HCT116 (cell line): Measurements from ENCODE around the gene TMEM81.

Source experiments
- CTCF ChIP-seq, 3 experiments: fragments of 200-600 bp in 1 of 3; sonication (generic) in 1 of 3; IDR thresholded peaks in 2 of 3; conservative IDR thresholded peaks in 1 of 3; 2 replicates each; pipeline ENCODE4 v1.5.1; 2012 to 2017; ENCODE audit warnings: low read depth in 2 of 3, low read length in 2 of 3, antibody characterized with exemption in 1 of 3, borderline replicate concordance in 1 of 3, control low read depth in 1 of 3, mild to moderate bottlenecking in 1 of 3, mixed read lengths in 1 of 3, mixed run types in 1 of 3, moderate library complexity in 1 of 3; ENCODE audit not compliant: insufficient read depth in 1 of 3
- ELF1 ChIP-seq: IDR thresholded peaks from 2 replicates; pipeline ENCODE4 v1.6.1; 2012; ENCODE audit warnings: low read depth, borderline replicate concordance
- EZH2 ChIP-seq: fragments of 200-600 bp; sonication (generic); IDR thresholded peaks from 2 replicates; pipeline ENCODE4 v1.6.1; 2017; ENCODE audit warnings: antibody characterized with exemption, mixed run types
- EZH2phosphoT487 ChIP-seq: fragments of 200-600 bp; IDR thresholded peaks from 2 replicates; pipeline ENCODE4 v1.6.1; 2018; ENCODE audit warnings: antibody characterized with exemption, borderline replicate concordance
- JUND ChIP-seq: IDR thresholded peaks from 2 replicates; pipeline ENCODE4 v1.6.1; 2012
- MAX ChIP-seq: IDR thresholded peaks from 2 replicates; pipeline ENCODE4 v1.6.1; 2012
- POLR2A ChIP-seq: IDR thresholded peaks from 2 replicates; pipeline ENCODE4 v1.7.0; 2011; ENCODE audit warnings: borderline replicate concordance; ENCODE audit not compliant: insufficient read depth, insufficient read length; ENCODE audit errors: extremely low read depth
- POLR2AphosphoS5 ChIP-seq: IDR thresholded peaks from 2 replicates; pipeline ENCODE4 v1.6.1; 2011; ENCODE audit warnings: mild to moderate bottlenecking, low read depth, low read length, moderate library complexity
- RAD21 ChIP-seq: IDR thresholded peaks from 2 replicates; pipeline ENCODE4 v1.6.1; 2012; ENCODE audit warnings: low read depth, mild to moderate bottlenecking
- REST ChIP-seq: IDR thresholded peaks from 2 replicates; pipeline ENCODE4 v1.6.1; 2012; ENCODE audit warnings: low read depth
- SP1 ChIP-seq: IDR thresholded peaks from 2 replicates; pipeline ENCODE4 v1.6.1; 2012; ENCODE audit warnings: low read depth
- SRF ChIP-seq: IDR thresholded peaks from 2 replicates; pipeline ENCODE4 v1.6.1; 2012; ENCODE audit warnings: low read depth

- TF ChIP-seq CTCF (IDR thresholded peaks at IDR 0.05 in 2 of 3, conservative IDR thresholded peaks at IDR 0.05 in 1 of 3; ENCODE audit: borderline replicate concordance in 1 of 3, insufficient read depth in 1 of 3, low read depth in 2 of 3, low read length in 2 of 3): no peak
- TF ChIP-seq SP1: no peak
- no peak for TF ChIP-seq JUND
- no peak for TF ChIP-seq POLR2A
- no peak for TF ChIP-seq REST
- no peak for TF ChIP-seq POLR2AphosphoS5
- TF ChIP-seq ELF1: no peak
- TF ChIP-seq SRF: no peak
- no peak for TF ChIP-seq EZH2
- TF ChIP-seq MAX: no peak
- TF ChIP-seq RAD21: no peak
- no peak for TF ChIP-seq EZH2phosphoT487
Observed at GRCh38 chr1:205075642-205076155, 8.6 kb downstream of the TMEM81 start.
